ENCODE data around the gene DDX3X.
"Not testable (repeated sequence)": the region's sequence is repeated elsewhere in the genome, so short reads cannot be mapped to it uniquely, and the experiment has no call there.

The DDX3X gene

DNA sequence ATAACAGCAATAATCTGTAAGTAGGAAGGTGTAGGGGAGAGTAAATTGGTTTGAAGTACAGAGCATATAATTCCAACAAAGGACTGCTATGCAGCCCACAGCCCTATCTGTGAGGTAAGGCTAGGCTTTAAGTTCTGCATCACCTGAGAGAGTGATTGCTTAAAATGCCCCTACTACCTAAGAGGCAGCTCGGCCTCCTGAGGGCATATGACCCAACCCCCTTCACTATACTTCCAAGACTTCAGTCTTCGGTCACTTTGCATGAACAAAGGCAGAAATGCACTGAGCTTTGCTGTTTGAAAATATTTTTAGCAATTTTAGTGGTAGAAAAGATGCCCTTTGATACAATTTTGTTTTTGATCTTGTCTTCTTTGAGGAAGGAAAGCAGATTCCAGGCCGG is 4.9 kb upstream of the DDX3X start:
- no peak for DNase-seq (ENCODE audit: low read depth)

DNA sequence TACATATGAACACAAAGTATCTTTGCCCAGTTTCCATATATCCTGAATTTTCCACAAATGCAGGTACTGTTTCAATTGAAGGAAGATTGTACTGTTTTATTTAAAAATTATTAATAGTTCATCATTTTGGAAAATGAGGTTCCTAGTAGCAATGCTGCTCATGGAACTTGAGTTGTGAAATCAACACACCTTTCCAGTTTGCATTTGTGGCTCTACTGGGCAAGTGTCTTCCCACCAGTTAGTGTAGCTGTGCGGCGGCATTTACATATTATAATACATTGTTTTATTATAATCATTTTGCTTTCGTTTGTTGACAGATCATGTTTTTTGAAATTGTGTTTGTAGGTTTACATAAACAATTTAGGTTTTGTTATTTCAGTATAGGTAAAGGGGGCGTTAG is 2.0 kb upstream of the DDX3X start:
- DNase-seq (ENCODE audit: low read depth), result no peak

DNA sequence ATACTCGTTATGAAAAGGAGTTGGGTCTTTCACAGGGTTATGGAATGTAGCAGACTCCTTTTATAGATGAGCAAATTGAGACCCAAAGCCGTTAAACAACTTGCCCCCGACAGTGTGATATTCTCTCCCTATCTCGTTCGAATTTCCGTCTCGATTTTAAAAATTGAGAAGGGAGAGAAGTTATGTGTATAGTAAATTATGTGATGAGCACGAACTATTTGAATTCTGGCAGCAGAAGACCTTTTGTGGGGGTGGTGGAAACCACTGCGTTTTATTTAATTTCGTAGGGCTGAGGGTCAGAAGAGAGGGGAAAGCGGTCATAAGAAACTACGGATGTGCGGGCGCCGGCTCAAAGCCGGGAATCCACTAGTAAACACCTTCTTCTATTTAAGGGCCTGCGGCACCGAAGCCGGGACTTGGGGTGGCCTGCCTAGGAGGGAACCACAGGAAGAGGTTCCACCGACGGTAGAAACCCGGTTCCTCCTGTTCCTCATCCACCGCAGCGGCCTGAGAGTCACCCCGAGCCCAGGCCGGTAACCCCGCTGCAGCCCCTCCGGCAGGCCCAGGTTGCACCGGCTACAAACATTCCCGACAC is 1.5 kb upstream of the DDX3X start:
- DNase-seq (ENCODE audit: low read depth), result no peak

DNA sequence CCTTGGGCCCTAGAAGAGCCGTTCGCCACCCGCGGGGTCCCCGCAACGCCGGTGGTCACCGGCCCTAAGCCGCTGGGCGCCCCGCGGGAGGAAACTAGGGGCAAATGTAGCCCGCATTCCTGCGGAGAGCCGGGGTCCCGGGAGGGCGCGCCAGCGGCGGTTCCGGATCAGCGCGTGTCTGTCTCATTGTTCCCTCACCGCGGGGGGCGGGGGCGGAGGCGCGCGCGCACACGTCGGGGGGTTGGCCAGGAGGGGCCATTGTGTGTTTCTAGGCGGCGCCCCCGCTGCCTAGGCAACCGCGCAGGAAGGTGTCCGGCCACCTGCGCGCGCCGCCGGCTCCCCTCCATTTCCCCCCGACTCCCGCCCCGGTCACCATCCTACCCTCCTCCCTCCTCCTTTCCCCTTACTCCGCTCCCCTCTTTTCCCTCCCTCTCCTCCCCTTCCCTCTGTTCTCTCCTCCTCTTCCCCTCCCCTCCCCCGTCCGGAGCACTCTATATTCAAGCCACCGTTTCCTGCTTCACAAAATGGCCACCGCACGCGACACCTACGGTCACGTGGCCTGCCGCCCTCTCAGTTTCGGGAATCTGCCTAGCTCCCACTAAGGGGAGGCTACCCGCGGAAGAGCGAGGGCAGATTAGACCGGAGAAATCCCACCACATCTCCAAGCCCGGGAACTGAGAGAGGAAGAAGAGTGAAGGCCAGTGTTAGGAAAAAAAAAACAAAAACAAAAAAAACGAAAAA is 789 bp upstream of the DDX3X start:
- peak; percentile 57 for DNase-seq (ENCODE audit: low read depth)

DNA sequence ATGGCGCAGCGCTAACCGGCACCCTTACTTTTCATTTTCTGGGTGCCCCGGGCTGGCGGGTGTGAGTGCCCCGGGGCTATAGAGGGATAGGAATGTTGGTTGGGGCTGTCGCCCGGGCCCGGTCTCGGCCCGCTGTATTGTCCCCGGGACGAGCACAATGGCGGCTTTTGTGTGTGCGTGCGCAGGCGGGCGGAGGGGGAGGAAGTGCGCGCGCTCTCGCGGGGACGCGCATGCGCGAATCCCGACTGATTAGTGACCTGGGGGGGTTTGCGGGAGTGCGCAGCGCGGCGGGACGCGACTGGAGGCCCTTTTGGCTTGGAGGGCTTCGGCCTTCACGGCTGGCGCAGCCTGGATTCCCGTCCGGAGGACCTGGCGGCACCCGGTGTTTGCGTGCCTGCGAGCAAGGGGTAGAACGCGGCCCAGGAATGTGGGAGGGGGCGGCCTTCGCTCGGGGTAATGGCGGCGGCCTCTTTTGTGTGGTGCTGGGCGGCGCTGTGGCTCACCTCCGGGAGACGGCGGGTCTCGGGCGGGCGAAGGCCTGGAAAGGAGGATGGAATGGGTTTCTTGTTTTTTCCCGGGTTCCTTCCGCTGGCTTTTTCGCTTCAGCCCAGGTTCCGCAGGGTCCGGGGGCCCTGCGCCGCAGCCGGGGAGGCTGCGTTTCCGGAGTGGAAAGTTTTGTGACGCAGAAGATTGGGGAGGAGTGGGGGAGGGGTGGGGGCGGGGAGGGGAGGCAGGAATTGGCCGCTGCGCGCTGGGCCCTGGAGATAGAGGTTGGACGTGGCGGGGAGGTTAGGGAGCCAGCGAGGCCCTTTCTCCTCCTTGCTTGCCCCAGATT is 618 bp downstream of the DDX3X start:
- DNase-seq (ENCODE audit: low read depth), result peak; percentile 56

DNA sequence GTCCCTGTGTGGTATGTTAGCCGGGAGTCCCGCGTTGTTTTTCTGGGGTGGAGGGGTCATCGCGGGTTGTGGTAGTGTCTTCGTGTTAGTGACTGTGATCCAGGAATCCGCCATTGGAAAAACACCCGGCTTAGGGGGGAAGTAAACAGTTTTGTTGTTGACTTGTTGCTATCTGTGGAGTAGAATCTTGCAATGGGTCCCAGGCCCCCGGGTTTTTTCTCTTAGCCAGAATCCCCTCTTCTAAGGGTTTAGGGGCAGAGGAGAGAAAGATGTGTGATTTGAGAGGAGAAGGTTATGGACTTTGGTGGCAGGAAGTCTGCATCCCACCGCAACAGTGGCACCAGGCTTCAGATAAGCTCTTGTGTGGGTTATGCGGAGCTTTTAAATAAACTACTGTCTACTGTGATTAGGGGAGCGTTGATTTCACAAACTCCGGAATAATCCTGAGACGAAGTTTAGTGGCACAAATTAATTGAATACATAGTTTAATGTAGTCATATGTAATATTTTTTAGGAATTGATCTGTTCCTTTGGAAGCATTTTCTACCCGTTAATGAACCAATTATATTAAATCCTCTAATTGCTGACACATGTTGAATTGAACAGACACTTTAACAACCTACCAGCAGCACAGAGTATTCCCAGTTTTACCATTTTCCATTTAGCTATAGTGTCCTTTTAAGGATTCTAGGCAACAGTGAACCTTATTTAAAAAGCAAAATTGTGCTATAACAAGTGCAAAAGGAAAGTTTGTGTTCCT is 1.4 kb downstream of the DDX3X start:
- DNase-seq (ENCODE audit: low read depth), result no peak

DNA sequence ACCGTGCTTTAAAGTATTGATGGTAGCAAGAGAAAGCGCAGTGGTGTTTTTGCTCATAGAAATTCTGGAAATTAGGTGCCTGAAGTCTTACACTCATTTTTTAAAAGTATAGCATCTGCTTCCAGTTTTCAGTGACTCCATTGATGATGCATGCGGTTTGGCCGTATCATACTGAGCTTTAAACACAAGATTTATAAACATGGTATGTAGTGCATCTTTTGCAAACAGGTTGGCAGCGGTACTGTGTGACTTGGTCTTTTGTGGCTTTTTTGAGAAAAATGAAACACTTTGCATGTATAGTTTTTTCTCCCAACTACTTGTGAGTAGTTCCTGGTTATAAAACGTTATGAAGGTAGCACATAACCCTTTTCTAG is 2.0 kb downstream of the DDX3X start:
- DNase-seq (ENCODE audit: low read depth), result peak; percentile 38

DNA sequence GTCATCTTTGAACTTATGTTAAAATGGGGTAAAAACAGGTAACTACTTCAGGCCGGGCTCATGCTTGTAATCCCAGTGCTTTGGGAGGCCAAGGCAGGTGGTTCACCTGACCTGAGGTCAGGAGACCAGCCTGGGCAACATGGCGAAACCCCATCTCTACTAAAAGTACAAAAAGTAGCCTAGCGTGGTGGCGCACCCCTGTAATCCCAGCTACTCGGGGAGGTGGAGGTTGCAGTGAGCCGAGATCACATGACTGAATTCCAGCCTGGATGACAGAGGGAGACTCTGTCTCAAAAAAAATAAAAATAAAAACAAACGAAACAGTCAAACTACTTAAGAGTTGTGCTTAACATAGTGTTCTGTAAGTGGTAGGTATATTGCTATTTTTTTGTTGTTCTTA is 2.5 kb downstream of the DDX3X start:
- DNase-seq (ENCODE audit: low read depth), result no peak

DNA sequence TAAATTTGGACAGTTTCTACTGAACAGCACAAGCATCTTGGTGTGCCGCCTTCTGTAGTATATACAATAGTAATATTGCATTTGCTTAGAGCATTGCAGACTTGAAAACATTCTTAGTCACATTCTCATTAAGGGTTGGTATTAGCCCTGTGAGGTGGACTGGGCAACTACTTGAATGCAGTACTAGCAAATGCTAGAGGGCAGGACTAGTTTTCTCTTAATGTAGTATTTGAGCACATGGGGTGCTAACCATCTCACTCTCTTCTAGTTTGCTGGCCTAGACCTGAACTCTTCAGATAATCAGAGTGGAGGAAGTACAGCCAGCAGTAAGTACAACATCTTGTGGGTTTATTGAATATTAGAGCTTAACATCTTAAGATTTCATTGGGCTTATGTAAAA is 3.2 kb downstream of the DDX3X start:
- DNase-seq (ENCODE audit: low read depth), result no peak

DNA sequence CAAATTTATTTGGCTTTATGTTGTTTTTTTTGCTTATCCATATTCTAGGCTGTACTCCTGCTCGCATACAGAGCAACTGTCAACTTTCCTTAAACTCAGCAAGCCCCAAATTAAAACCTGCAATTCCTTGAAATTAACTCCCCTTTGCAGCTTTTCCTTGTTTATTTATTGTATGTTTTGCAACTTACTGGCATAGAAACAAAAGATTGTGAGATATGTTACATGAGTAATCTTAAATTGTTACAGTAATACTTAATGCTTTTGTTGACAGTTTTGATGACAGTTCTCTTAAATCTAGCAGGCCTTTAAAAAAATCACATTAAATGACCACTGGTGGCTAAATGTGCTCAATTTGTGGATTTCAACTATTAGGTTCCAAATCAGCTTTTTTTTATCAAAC is 4.5 kb downstream of the DDX3X start:
- no peak for DNase-seq (ENCODE audit: low read depth)

DNA sequence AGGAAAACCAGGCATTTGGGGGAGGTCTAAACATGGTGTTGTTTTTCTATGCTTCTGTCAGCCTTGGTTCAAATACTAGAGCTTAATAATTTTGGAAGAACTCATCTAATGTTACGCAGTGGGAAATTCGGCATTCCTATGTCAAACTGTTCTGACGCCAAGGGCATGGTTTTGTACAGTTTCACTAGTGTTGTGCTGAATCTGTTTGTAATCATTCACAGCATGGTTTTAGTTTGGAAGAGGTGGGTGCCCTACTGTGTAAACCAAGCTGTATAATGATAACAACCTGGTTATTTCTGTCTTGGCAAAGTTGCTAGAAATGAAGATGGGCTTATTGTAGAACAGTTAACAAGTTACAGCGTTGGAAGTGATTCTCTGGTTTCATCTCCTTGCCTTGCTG is 5.2 kb downstream of the DDX3X start:
- no peak for DNase-seq (ENCODE audit: low read depth)

DNA sequence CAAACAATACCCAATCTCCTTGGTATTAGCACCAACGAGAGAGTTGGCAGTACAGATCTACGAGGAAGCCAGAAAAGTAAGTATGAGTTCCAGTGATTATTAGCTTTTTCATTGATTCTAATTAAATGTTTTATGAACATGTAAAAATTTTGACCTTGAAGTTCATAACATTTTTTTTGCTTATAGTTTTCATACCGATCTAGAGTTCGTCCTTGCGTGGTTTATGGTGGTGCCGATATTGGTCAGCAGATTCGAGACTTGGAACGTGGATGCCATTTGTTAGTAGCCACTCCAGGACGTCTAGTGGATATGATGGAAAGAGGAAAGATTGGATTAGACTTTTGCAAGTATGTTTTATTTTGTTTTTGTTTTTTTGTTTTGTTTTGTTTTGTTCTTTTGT is 10.1 kb downstream of the DDX3X start:
- DNase-seq (ENCODE audit: low read depth), result no peak

DNA sequence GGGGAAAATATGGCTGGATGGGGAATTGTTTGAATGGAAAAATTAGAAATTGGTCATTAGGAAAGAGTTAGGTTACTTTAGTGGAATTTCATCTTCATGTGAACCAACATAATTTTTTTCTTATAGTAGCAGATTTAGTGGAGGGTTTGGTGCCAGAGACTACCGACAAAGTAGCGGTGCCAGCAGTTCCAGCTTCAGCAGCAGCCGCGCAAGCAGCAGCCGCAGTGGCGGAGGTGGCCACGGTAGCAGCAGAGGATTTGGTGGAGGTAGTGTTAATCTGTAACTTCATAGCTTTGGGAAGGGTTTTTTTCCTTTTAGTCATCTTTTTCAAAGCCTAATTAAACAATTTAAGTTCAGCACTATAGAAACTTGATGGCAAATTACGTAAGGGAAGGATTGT is 13.2 kb downstream of the DDX3X start:
- DNase-seq (ENCODE audit: low read depth), result no peak

DNA sequence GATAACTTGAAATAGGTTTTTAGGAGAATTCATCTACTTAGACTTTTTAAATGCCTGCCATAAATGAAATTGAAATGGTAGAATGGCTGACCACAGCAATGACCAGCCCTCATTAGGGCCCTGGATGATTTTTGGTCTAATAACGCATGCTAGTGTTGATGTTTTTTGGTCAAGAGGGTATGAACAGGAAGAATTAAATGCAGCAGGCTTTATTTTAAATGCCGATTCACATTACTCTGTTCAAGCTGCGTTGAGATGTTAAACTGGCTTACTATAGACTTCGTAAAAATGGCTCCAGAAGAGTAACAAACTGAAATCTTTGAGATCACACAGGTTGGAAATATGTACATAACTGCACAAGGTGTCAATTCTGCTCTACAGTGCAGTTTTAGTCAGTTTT is 14.6 kb downstream of the DDX3X start:
- no peak for DNase-seq (ENCODE audit: low read depth)

DNA sequence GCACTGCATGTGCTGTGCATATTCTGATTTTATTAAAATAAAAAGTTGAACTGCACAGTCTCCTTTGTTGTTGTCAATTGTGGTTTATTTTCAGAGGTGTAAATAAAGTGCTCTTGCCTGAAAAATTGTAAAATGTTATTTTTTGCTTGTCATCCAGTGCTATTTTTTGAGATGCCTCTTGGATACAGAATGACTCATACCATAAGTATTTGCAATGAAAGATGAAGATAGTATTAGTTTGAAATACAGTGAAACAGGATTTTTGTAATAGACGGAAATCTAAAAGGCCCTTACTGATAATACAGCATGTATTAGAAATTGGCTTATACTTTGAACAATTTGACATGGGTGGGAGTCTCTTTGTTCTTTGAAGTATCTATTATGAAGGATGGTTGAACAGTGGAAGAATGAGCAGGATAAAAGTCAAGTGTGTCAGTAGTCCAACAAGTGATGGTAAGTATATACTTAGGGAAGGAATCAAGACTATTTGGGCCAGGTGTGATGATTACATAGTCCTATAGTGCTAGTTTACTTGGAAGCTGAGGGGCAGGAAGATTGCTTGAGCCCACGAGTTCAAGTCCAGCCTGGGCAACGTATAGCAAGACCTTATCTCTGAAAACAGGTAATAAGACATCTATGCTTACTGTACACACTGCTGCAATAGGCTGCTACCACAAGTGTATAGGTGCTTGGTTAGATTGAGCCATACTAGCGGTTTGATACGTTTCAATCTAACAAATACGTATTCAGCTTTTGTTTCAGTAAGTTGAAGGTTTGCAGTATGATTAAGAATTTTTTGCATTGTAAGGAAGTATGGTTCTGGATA is 16.4 kb downstream of the DDX3X start:
- DNase-seq (ENCODE audit: low read depth), result no peak

DNA sequence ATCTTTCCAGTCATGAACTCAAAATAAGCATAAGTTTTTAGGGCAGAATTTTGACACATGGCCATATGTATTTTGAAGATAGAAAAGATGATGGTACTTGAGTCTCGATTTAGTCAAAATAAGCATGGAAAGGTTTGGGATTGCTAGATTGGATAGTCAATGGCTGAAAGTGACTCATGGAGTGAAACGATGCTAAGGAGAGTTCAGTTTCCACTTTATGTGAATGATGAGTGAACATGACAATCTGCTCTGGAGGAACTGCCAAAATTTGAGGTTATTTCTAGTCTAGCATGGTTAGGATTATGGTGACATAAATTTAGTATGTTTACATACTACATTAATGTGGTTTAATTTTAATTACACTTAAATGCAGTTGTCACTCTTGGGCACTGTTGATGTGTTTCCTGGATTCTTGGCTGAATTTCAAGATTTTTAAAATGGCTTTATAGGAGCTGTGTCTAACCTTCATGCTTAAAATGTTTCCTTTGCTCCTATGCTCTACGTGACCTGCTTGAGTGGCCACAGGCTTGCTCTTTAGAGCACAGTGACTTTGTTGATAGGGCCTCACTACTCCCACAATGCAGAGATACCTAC is 17.1 kb downstream of the DDX3X start:
- DNase-seq (ENCODE audit: low read depth), result no peak

DNA sequence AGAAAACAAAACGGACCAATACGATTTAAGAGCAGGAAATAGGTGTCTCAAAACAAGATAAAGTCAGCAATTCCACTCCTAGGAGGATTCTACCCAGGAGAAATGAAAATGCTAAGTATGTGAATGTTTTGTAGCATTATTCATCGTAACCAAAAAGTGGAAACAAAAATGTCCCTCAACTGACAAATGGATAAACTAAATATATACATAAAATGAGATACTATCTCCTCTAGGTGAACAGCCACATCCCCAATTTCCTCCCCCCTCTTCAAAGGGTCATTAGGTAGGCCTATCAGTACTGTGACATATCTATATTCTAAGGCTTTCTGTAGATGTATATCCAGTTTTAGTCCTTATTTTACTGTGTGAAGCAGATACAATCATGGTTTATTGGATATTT is 18.0 kb downstream of the DDX3X start:
- DNase-seq (ENCODE audit: low read depth), result no peak

DNA sequence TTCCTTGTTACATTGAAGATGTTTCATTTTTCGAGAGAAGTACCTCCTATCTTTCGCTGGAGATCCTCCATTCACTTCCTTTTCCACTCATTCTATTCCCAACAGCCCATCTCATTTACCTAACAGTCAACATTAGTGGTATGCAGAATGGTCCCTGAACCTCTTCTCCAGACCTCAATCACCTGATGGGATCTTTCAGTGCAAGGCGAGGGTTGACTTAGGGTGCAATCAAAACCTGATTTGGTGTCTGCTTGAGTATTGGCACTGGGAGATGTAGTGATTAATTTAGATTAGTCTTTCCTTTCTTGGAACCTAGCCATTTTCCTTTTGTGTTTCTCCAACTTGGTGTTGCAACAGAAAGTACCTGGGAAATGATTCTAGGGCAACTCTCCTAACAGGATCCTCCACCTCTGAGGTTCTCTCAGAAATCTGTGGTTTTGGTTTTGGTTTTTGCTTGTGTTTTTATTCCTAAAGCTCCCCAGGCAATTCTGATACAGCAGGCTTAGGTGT is 18.4 kb downstream of the DDX3X start:
- DNase-seq (ENCODE audit: low read depth), result no peak

DNA sequence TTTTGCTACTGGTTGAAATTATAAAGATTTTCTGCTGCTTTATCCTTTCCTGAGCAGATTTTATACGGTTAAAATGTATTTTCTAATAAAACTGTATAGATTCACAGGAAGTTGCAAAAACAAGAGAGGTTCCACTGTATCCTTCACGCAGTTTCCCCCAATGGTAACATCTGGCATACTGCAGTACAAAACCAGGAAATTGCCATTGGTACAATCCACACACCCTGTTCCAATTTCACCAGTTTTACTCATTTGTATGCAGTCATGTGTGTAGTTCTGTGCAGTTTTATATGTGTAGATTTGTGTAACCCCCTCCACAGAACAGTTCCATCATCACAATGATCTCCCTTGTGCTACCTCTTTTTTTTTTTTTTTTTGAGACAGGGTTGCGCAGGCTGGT is 20.0 kb downstream of the DDX3X start:
- no peak for DNase-seq (ENCODE audit: low read depth)

DNA sequence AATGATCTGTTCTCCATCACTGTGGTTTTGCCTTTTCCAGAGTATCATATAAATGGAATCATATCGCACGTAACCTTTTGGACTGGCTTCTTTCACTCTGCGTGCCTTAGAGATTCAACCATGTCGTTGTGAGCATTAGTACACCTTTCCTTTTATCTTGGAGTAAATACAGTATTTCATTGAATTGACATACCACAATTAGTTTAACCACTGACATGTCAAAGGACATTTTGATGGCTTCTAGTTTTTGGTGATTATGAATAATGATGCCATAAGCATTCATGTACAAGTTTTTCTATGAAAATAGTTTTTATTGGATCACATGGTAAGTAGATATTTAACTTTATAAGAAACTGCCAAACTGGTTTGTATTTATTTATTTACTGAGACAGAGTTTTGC is 35.2 kb downstream of the DDX3X start:
- no peak for DNase-seq (ENCODE audit: low read depth)

DNA sequence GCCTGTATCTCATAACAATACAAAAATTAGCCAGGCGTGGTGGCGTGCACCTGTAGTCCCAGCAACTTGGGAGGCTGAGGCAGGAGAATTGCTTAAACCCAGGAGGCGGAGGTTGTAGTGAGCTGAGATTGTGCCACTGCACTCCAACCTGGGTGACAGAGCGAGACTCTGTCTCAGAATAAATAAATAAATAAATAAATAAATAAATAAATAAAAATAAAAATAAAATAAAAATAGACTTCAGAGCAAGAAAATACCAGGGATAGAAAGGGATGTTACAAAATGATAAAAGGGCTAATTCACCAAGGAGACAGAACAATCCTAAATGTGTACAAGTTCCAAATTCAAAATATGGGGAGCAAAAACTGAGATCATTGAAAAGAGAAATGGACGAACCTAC is 37.6 kb downstream of the DDX3X start:
- DNase-seq (ENCODE audit: low read depth), result not testable (repeated sequence)
